Measurements from ENCODE around the gene ABCG8. TPM values are rescaled to one million over a fixed set of nuclear protein-coding genes. Genes with fewer than 3 reads are reported as not detected.

Gene ABCG8
- polyA plus RNA-seq, 1 of the 3 experiments (the other 2 are of a cell fraction) = not detected

DNA sequence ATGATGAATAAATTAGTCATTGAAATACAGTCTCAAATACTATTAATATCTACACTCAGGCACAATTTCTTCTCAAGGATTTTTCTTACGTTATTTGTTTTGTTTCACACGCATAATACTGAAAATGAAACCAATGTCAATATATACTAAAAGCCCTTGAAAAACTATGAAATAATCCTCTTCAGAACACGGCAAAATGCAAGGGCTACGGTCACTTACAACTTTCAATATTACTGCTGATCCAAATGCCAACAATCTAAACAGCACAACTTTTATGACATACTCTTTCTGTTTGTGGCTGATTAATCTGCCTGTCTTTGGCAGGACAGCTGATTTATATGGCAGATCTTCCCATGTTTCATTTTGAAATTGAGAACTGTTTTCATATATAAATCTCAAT, 88.7 kb downstream of the ABCG8 start:
- H3F3A ChIP-seq (replicated peaks; ENCODE audit: insufficient read depth) = no peaks in the 10 kb centered on the region
- TF ChIP-seq YY1 (IDR thresholded peaks at IDR 0.05; ENCODE audit: low read depth) (no peak), GATA2 (CRISPR knock-in tag; IDR thresholded peaks at IDR 0.05) (no peak), GABPA (IDR thresholded peaks at IDR 0.05; ENCODE audit: low read depth) (no peak), FOSL2 (IDR thresholded peaks at IDR 0.05; ENCODE audit: borderline replicate concordance, low read depth) (no peak), TEAD4 (IDR thresholded peaks at IDR 0.05; ENCODE audit: borderline replicate concordance, insufficient read depth) (no peak), TAF1 (IDR thresholded peaks at IDR 0.05; ENCODE audit: borderline replicate concordance, low read depth, low read length) (no peak), FOXJ3 (CRISPR knock-in tag; IDR thresholded peaks at IDR 0.05) (no peak), RCOR1 (IDR thresholded peaks at IDR 0.05; ENCODE audit: low read length) (no peak), RFX5 (IDR thresholded peaks at IDR 0.05; ENCODE audit: low read length) (no peak), SIN3A (IDR thresholded peaks at IDR 0.05; ENCODE audit: borderline replicate concordance, low read depth, low read length) (no peak), JUND (IDR thresholded peaks at IDR 0.05) (no peak), CHD2 (IDR thresholded peaks at IDR 0.05; ENCODE audit: low read length, partially characterized antibody) (no peak), EP300 (IDR thresholded peaks at IDR 0.05; ENCODE audit: borderline replicate concordance in 1 of 2, low read depth in 1 of 2, low read length in 1 of 2) (no peak), SMC3 (IDR thresholded peaks at IDR 0.05; ENCODE audit: low read depth, low read length) (no peak), RXRA (IDR thresholded peaks at IDR 0.05; ENCODE audit: borderline replicate concordance, low read depth) (no peak), TCF12 (IDR thresholded peaks at IDR 0.05) (no peak), MEF2A (IDR thresholded peaks at IDR 0.05; ENCODE audit: borderline replicate concordance, low read depth) (no peak)
- TF ChIP-seq, protein P1, sequence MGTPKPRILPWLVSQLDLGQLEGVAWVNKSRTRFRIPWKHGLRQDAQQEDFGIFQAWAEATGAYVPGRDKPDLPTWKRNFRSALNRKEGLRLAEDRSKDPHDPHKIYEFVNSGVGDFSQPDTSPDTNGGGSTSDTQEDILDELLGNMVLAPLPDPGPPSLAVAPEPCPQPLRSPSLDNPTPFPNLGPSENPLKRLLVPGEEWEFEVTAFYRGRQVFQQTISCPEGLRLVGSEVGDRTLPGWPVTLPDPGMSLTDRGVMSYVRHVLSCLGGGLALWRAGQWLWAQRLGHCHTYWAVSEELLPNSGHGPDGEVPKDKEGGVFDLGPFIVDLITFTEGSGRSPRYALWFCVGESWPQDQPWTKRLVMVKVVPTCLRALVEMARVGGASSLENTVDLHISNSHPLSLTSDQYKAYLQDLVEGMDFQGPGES (IDR thresholded peaks at IDR 0.05; ENCODE audit: low read depth, low read length) = no peak
- TF ChIP-seq, protein P2, sequence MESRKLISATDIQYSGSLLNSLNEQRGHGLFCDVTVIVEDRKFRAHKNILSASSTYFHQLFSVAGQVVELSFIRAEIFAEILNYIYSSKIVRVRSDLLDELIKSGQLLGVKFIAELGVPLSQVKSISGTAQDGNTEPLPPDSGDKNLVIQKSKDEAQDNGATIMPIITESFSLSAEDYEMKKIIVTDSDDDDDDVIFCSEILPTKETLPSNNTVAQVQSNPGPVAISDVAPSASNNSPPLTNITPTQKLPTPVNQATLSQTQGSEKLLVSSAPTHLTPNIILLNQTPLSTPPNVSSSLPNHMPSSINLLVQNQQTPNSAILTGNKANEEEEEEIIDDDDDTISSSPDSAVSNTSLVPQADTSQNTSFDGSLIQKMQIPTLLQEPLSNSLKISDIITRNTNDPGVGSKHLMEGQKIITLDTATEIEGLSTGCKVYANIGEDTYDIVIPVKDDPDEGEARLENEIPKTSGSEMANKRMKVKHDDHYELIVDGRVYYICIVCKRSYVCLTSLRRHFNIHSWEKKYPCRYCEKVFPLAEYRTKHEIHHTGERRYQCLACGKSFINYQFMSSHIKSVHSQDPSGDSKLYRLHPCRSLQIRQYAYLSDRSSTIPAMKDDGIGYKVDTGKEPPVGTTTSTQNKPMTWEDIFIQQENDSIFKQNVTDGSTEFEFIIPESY (IDR thresholded peaks at IDR 0.05; ENCODE audit: borderline replicate concordance, low read depth) = no peak
- TF ChIP-seq, protein P3, sequence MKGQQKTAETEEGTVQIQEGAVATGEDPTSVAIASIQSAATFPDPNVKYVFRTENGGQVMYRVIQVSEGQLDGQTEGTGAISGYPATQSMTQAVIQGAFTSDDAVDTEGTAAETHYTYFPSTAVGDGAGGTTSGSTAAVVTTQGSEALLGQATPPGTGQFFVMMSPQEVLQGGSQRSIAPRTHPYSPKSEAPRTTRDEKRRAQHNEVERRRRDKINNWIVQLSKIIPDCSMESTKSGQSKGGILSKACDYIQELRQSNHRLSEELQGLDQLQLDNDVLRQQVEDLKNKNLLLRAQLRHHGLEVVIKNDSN (IDR thresholded peaks at IDR 0.05; ENCODE audit: borderline replicate concordance, low read depth) = no peak
- no peaks in the 10 kb centered on the region for H4K20me1 ChIP-seq (ENCODE audit: insufficient read depth)
- peaks cover 0 to 3% of the 10 kb centered on the region in 2 experiments; a peak in 2 of 4 replicates for H3K4me1 ChIP-seq (ENCODE audit: control insufficient read depth in 1 of 2, insufficient read depth in 2 of 2, low read depth in 1 of 2, low read length in 1 of 2)
- WGBS (ENCODE audit: low lambda C conversion rate) = 97% methylated on average over 4 of the region's 4 CpGs
- no peak overlapping the region for H3K4me2 ChIP-seq
- no peak for DNase-seq
- H3K9me3 ChIP-seq = no peaks in the 10 kb centered on the region
- H3K4me3 ChIP-seq (ENCODE audit: low read depth in 2 of 2, low read length in 1 of 2) = no peak overlapping the region
- ChIA-PET POLR2A (no interaction called here), CTCF (no interaction called here)
- no peaks in the 10 kb centered on the region for H3K9me2 ChIP-seq
- H3K36me3 ChIP-seq (replicated peaks in 1 of 2; ENCODE audit: control insufficient read depth in 1 of 2, insufficient read depth in 2 of 2, low read length in 1 of 2) = peaks cover 76 to 85% of the 10 kb centered on the region in 2 experiments
- no peak overlapping the region for H2AFZ ChIP-seq (ENCODE audit: low read depth)
- H3K79me2 ChIP-seq (ENCODE audit: insufficient read depth) = no peaks in the 10 kb centered on the region
- H3K27me3 ChIP-seq (ENCODE audit: insufficient read depth) = no peaks in the 10 kb centered on the region
- no peak overlapping the region for H3K9ac ChIP-seq
- H3K27ac ChIP-seq (ENCODE audit: low read depth in 2 of 2, low read length in 1 of 2) = no peak overlapping the region
